ENCODE results near the gene COL6A1. TPM values are rescaled to one million over a fixed set of nuclear protein-coding genes. Genes with fewer than 3 reads are reported as not detected.

COL6A1 gene
- total and polyA plus RNA-seq, 4 donors, result 16.9 to 82.0 (median 35.7) TPM

DNA sequence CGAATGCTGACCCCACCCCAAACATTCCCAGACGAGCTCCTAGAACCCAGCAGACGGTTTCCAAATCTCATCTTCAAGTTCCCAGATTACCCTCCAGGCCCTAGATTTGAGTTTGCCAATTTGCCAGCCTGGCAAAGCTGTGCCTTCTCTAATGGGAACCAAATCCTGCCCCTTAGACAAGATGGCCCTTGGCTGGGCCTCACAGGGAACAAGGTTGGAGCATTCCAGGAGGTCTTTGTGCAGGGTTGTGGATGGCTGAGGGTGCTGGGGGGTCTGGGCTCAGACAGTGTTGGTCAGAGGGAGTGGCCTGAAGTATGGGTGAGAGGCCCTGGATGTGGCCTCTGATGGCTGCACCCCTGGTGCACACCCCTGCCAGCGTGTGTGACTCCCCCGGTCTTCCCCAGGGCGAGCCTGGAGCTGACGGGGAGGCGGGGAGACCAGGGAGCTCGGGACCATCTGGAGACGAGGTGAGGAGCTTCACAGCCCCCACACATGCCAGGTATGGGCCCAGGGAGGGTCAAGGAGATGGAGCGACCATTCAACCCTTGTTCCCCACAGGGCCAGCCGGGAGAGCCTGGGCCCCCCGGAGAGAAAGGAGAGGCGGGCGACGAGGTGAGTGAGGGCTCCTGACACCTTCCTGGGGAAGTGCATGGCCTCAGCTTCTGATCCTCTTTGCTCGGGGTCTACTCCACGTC lies 10.2 kb downstream of the COL6A1 start (continued):
- TF ChIP-seq, protein P1, sequence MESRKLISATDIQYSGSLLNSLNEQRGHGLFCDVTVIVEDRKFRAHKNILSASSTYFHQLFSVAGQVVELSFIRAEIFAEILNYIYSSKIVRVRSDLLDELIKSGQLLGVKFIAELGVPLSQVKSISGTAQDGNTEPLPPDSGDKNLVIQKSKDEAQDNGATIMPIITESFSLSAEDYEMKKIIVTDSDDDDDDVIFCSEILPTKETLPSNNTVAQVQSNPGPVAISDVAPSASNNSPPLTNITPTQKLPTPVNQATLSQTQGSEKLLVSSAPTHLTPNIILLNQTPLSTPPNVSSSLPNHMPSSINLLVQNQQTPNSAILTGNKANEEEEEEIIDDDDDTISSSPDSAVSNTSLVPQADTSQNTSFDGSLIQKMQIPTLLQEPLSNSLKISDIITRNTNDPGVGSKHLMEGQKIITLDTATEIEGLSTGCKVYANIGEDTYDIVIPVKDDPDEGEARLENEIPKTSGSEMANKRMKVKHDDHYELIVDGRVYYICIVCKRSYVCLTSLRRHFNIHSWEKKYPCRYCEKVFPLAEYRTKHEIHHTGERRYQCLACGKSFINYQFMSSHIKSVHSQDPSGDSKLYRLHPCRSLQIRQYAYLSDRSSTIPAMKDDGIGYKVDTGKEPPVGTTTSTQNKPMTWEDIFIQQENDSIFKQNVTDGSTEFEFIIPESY (IDR thresholded peaks at IDR 0.05), result no peak
- TF ChIP-seq HNF4A (conservative IDR thresholded peaks at IDR 0.05) (no peak), HNF4G (IDR thresholded peaks at IDR 0.05) (no peak), EGR1 (IDR thresholded peaks at IDR 0.05; ENCODE audit: low read depth in 2 of 2) (no peak)
- TF ChIP-seq, protein P2, sequence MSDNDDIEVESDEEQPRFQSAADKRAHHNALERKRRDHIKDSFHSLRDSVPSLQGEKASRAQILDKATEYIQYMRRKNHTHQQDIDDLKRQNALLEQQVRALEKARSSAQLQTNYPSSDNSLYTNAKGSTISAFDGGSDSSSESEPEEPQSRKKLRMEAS (IDR thresholded peaks at IDR 0.05), result no peak

DNA sequence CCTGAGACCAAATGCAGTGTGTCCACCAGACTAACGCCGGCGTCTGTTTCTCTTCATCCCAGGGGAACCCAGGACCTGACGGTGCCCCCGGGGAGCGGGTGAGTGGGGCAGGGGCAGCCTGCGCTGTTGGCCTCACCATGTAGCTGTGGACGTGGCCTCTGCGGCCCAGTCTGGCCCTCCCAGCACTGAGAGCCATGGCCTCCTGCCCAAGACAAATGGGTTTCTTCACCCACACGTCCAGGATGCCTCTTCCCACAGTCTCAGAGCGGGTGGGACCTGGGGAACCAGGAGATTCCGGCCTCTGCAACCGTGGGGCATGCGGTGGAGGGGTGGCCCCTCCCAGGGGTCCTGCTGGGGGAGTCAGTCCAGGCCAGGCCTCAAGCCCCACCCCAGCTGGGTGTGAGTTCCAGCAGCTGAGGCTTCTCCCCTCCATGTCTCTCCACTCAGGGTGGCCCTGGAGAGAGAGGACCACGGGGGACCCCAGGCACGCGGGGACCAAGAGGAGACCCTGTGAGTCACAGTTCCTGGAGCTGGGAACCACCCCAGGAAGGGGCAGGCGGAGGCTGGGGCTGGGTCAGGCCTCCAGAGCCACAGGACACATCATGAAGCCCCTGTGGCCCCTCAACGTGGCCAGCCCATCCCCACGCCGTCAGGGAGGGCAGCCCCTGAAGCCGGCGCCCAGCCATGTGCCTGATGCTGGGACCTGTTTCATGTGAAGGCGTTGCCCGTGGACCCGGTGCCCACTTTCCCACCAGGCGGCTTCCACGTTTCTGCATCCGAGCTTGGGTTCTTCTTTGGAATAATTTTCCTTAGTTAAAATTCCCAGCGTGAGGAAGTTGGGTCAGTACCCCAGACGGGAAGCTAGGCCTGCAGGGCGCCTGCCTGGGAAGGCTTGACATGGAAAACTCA lies 11.0 kb downstream of the COL6A1 start:
- no peak overlapping the region for H3K4me3 ChIP-seq (ENCODE audit: low read depth in 1 of 3, low read length in 3 of 3)
- DNase-seq (ENCODE audit: low spot score), result no peak
- H3K36me3 ChIP-seq (ENCODE audit: control insufficient read depth in 4 of 4, insufficient read depth in 3 of 4, low read depth in 1 of 4, low read length in 3 of 4), result peaks cover 0 to 4% (median under 1%) of the 10 kb centered on the region in 4 donors
- peaks cover 0 to 3% (median 0%) of the 10 kb centered on the region in 4 donors for H3K4me1 ChIP-seq (ENCODE audit: control insufficient read depth in 4 of 4, insufficient read depth in 4 of 4, low read length in 3 of 4)
- H3K9me3 ChIP-seq (ENCODE audit: control insufficient read depth in 4 of 4, low read length in 3 of 4), result no peaks in the 10 kb centered on the region
- no peaks in the 10 kb centered on the region for H3K27me3 ChIP-seq (ENCODE audit: control insufficient read depth in 4 of 4, insufficient read depth in 4 of 4, low read length in 3 of 4)
- no peak overlapping the region for H3K9ac ChIP-seq (ENCODE audit: low read depth in 1 of 2, low read length in 2 of 2)
- 86% methylated on average over 32 of the region's 32 CpGs for WGBS
- H3K27ac ChIP-seq (ENCODE audit: low read depth in 1 of 2, low read length in 2 of 2), result no peak overlapping the region
- no peak for TF ChIP-seq GABPA (IDR thresholded peaks at IDR 0.05 in 1 of 2, conservative IDR thresholded peaks at IDR 0.05 in 1 of 2)
- TF ChIP-seq, protein P3, sequence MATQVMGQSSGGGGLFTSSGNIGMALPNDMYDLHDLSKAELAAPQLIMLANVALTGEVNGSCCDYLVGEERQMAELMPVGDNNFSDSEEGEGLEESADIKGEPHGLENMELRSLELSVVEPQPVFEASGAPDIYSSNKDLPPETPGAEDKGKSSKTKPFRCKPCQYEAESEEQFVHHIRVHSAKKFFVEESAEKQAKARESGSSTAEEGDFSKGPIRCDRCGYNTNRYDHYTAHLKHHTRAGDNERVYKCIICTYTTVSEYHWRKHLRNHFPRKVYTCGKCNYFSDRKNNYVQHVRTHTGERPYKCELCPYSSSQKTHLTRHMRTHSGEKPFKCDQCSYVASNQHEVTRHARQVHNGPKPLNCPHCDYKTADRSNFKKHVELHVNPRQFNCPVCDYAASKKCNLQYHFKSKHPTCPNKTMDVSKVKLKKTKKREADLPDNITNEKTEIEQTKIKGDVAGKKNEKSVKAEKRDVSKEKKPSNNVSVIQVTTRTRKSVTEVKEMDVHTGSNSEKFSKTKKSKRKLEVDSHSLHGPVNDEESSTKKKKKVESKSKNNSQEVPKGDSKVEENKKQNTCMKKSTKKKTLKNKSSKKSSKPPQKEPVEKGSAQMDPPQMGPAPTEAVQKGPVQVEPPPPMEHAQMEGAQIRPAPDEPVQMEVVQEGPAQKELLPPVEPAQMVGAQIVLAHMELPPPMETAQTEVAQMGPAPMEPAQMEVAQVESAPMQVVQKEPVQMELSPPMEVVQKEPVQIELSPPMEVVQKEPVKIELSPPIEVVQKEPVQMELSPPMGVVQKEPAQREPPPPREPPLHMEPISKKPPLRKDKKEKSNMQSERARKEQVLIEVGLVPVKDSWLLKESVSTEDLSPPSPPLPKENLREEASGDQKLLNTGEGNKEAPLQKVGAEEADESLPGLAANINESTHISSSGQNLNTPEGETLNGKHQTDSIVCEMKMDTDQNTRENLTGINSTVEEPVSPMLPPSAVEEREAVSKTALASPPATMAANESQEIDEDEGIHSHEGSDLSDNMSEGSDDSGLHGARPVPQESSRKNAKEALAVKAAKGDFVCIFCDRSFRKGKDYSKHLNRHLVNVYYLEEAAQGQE (IDR thresholded peaks at IDR 0.05), result peak; percentile 92

DNA sequence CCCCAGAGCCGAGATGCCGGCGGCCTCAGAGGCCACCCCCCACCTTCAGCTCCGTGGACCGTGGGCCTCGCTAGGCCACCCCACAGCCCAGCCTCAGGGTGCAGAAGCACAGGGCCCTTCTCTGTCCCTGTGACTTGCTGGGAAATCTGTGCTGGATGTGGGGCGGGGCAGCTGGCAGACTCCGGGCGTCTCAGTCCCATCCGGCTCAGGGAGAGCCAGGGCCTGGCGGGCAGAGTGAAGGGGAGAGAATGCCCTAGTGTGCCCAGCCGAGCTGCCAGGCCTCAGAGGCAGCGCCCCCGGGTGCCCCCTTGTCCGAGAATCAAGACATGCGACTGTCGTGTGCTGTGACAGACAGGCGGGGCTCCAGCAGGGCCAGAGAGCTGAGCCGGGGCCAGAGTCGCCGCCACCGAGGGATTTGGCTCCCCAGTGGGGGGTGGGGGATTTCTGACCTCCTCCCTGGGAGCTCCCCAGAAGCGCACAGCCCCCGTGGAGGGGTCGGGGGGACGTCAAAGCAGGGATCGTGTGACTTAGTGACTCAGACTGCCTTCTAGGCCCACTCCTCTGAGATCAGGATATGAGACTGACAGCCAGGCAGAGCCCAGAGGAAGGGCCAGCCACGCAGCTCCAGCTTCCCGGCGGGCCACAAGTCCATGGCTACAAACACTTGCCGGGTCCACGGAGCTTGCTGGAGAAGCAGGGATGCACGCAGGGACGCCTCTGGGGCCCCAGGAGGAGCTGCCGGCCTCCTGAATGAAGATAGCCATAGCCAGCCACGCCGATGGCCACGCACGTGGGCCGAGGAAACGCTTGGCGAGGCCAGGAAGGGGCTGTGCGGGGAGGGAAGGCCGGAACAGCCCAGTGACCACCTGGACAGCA lies 11.9 kb downstream of the COL6A1 start:
- H3K27me3 ChIP-seq (ENCODE audit: control insufficient read depth in 4 of 4, insufficient read depth in 4 of 4, low read length in 3 of 4), result no peaks in the 10 kb centered on the region
- no peak overlapping the region for H3K4me3 ChIP-seq (ENCODE audit: low read depth in 1 of 3, low read length in 3 of 3)
- no peak overlapping the region for H3K9ac ChIP-seq (ENCODE audit: low read depth in 1 of 2, low read length in 2 of 2)
- H3K4me1 ChIP-seq (ENCODE audit: control insufficient read depth in 4 of 4, insufficient read depth in 4 of 4, low read length in 3 of 4), result peaks cover 0 to 4% (median 1%) of the 10 kb centered on the region in 4 donors
- WGBS, result 87% methylated on average over 44 of the region's 44 CpGs
- no peak for TF ChIP-seq SP1 (IDR thresholded peaks at IDR 0.05)
- no peak for TF ChIP-seq RAD21 (IDR thresholded peaks at IDR 0.05)
- no peak for TF ChIP-seq FOXA2 (IDR thresholded peaks at IDR 0.05)
- no peak for TF ChIP-seq JUND (IDR thresholded peaks at IDR 0.05)
- TF ChIP-seq, protein P4, sequence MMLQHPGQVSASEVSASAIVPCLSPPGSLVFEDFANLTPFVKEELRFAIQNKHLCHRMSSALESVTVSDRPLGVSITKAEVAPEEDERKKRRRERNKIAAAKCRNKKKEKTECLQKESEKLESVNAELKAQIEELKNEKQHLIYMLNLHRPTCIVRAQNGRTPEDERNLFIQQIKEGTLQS (IDR thresholded peaks at IDR 0.05), result no peak
- no peak for TF ChIP-seq TAF1 (conservative IDR thresholded peaks at IDR 0.05)
- TF ChIP-seq, protein P3 (IDR thresholded peaks at IDR 0.05), result no peak
- peak in 1 of 2 donors; percentile 11 for TF ChIP-seq RXRA (IDR thresholded peaks at IDR 0.05)
- H3K9me3 ChIP-seq (ENCODE audit: control insufficient read depth in 4 of 4, low read length in 3 of 4), result no peaks in the 10 kb centered on the region
- no peak for DNase-seq (ENCODE audit: low spot score)
- peak overlapping the region in 1 of 2 donors; percentile 2 for H3K27ac ChIP-seq (ENCODE audit: low read depth in 1 of 2, low read length in 2 of 2)
- peaks cover 0 to 6% (median 2%) of the 10 kb centered on the region in 4 donors for H3K36me3 ChIP-seq (ENCODE audit: control insufficient read depth in 4 of 4, insufficient read depth in 3 of 4, low read depth in 1 of 4, low read length in 3 of 4)
